NT2/D1 (cell line): Measurements from ENCODE around the gene AQR.

Experiments used
- SUZ12 ChIP-seq: IDR thresholded peaks from 2 replicates; pipeline ENCODE4 v1.6.1; 2011; ENCODE audit not compliant: insufficient read length, insufficient read depth; ENCODE audit errors: extremely low read depth
- YY1 ChIP-seq: IDR thresholded peaks from 2 replicates; pipeline ENCODE4 v1.6.1; 2011; ENCODE audit not compliant: insufficient read length, insufficient read depth
- ZNF274 ChIP-seq: IDR thresholded peaks from 2 replicates; pipeline ENCODE4 v1.6.1; 2011; ENCODE audit warnings: mild to moderate bottlenecking, low read depth, low read length

DNA sequence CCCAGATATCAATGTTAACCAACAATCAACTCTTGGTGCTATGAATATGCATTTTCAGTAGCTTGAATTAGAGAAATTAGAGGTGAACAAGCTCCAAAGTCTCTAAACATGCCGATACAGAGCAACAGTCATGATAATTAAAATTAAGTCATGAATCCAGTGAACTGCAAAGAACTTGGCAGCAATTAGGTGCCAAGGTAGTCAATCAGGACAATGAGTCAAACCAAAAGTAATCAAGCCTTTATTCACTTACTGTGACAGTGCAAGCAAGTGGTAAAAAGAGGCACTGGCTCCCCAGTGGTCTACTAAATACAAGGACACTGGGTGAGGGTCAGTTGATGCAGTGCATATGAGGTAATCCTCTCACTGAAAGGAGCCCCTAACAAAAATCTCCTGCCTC is 16.8 kb upstream of the AQR start:
- TF ChIP-seq SUZ12 (no peak), YY1 (no peak), ZNF274 (no peak)
